Activated naive CD4-positive, alpha-beta T cell treated with anti-CD3 and anti-CD28 coated beads, Interleukin-2, amount 10 ng/mL, durations not matched to agents 7 days and 5 days (primary cell): ENCODE measurements around the gene ANXA4.
"Not testable (repeated sequence)": the region's sequence is repeated elsewhere in the genome, so short reads cannot be mapped to it uniquely, and the experiment has no call there.

Experiments
- CTCF ChIA-PET: fragments of 350-600 bp; sonication (Branson Sonifier 250); formaldehyde crosslinking; loops from one replicate; lab custom pipeline; 2021; ENCODE audit warnings: antibody characterized with exemption; lab: Charles Lee
- DNase-seq: peaks from one replicate; pipeline ENCODE4 v3.0.0-alpha.2; 2020
- H3K27ac Mint-ChIP-seq: one replicate; pipeline ENCODE4 v1.8.0; 2021; ENCODE audit warnings: mild to moderate bottlenecking, moderate library complexity, mixed read lengths
- H3K27me3 Mint-ChIP-seq: one replicate; pipeline ENCODE4 v1.8.0; 2021; ENCODE audit warnings: mild to moderate bottlenecking, mixed read lengths
- H3K36me3 Mint-ChIP-seq: one replicate; pipeline ENCODE4 v1.8.0; 2021; ENCODE audit warnings: mixed read lengths
- H3K4me1 Mint-ChIP-seq: one replicate; pipeline ENCODE4 v1.8.0; 2021; ENCODE audit warnings: mixed read lengths
- H3K4me3 Mint-ChIP-seq: one replicate; pipeline ENCODE4 v1.8.0; 2021; ENCODE audit warnings: mild to moderate bottlenecking, moderate library complexity, mixed read lengths
- H3K9me3 Mint-ChIP-seq: one replicate; pipeline ENCODE4 v1.8.0; 2021; ENCODE audit warnings: mixed read lengths

Gene ANXA4

DNA sequence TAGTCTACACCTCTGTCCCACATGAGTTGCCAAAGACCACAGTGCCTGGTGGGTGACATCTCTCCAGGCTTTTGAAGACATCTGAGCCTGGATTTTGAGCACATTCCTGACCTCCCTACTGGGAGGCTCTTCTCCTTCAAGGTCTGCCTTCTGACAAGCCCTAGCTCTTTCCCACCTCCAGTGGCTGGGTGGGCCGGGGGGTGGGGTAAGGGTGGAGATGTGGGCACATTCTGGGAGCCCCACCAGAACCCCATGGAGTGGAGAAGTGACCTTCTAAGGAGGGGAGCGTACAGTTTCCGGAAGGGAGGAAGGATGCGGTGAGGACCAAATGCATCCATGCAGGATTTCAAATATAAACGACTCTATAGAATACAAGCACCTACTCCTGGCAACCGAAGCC, 27.9 kb upstream of the ANXA4 start:
- Mint-ChIP-seq H3K4me1 (peaks cover 9% of the 10 kb centered on the region), H3K4me3 (no peak overlapping the region), H3K27me3 (peaks cover 4% of the 10 kb centered on the region), H3K36me3 (peaks cover 6% of the 10 kb centered on the region), H3K9me3 (peaks cover 4% of the 10 kb centered on the region), H3K27ac (no peak overlapping the region)
- CTCF ChIA-PET, result interaction anchor here (0.6 to 3.6 kb wide), 23 partner anchors 14 to 338 kb away, joined by 3 to 25 read pairs (median 3); partner anchors contain the start of genes AAK1, GFPT1 and NFU1
- DNase-seq, result no peak

DNA sequence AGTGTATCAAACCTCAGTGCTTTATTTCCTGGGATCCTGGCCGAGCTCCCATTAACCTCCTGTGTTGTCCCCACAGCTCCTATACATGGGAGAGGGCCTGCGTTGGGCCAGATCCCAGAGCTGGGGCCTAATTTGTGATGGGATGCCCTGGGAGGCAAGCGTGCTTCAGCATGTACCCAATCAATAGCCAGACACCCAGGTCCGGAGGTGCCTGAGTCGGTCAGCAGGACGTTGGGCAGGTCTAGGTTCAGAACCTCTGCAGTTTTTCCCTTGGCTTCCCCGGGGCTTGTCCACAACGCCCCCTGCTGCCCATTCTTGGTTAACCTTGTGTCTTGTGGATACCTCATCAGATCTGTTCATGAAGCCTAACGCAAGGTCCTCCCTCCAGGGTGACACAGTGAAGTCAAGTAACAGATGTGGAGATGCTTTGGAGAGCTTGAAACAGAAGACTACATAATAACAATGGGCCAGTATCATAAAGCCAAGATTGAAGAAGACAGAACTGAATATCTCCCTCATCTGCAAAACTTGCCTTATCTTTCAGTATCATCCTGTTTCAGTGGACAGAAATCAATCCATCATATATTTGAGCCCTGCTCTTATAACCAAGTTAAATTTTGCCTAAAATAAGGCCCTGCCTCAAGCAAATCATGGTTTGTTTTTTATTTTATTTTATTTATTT, 27.3 kb upstream of the ANXA4 start:
- H3K4me3 Mint-ChIP-seq, H3K9me3 Mint-ChIP-seq, H3K27ac Mint-ChIP-seq, H3K36me3 Mint-ChIP-seq, H3K27me3 Mint-ChIP-seq, H3K4me1 Mint-ChIP-seq: not testable (repeated sequence)
- CTCF ChIA-PET, result interaction anchor here (0.6 to 3.6 kb wide), 19 partner anchors 14 to 339 kb away, joined by 3 to 25 read pairs (median 3); partner anchors contain the start of genes AAK1, GFPT1 and NFU1
- peak; percentile 94 for DNase-seq

DNA sequence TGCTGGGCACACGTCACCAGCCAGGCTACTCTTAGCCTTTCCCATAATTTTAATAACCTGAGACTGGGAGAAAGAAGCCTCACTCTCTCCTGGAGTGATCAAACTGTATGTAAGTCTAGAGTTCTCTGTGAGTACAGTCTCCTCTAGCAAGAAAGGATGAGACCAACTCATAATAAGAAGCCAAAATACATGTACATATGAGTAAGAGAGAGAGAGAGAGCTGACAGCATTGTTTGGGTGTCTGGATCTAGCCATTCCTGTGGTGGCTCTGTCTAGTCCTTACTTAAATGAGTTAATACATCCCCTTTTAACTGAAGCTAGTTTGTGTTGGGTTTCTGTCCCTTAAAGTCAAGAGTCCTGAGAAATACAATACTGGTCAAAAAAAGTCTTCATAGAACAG, 26.0 kb upstream of the ANXA4 start:
- no peak overlapping the region for H3K4me3 Mint-ChIP-seq
- no peak overlapping the region for H3K27ac Mint-ChIP-seq
- peaks cover 2% of the 10 kb centered on the region for H3K36me3 Mint-ChIP-seq
- no peaks in the 10 kb centered on the region for H3K9me3 Mint-ChIP-seq
- CTCF ChIA-PET, result interaction anchor here (0.8 to 3.4 kb wide), 7 partner anchors 9 to 159 kb away, joined by 3 to 25 read pairs (median 4); no protein-coding TSS in a partner anchor
- peaks cover 9% of the 10 kb centered on the region for H3K4me1 Mint-ChIP-seq
- H3K27me3 Mint-ChIP-seq, result peaks cover 8% of the 10 kb centered on the region
- DNase-seq, result no peak

DNA sequence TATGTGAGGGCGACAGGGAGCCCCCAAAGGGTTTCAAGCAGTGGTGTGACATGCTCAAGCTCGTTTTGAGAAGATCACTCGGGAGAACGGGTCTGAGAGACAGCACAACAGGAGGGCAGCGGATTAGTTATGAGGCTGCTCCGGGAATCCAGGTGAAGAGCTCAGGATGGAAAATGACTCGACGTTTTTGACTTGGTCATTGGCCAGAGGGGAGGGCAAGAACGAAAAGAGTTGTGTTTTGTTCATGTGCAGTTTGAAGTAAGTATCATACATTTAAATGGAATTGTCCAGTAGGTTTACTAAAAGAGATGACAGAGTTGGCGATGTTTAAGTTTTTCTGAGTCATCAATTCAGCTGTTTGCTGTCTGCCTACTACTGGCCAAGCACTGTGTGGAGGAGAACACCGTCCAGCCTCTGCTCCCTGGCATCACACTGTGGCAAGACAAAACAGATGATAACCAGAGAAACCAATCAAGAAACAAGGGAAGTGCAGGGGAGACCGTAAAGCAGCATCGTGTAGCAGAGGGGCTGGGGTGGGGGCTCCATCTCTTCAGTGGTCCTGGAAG, 25.3 kb upstream of the ANXA4 start:
- peaks cover 8% of the 10 kb centered on the region for H3K27me3 Mint-ChIP-seq
- DNase-seq, result no peak

DNA sequence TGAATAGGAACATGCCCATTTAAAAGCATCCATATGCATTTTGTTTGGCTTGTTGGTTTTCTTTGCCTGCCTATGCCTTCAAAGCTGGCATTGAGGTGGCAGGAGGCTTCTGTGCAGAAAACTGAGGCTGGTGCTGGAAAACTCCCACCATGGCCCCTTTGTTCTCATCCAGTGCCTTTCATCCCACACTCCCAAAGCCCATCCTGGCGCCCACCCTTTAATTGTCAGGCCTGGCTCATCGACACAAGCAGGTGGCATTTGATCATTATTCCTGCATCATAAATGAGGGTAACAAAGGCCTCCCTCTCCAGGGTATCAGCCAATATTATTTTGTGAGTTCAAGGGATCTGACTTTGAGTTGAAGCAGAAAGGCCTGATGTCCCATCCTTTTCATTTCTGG, 24.7 kb upstream of the ANXA4 start:
- peaks cover 8% of the 10 kb centered on the region for H3K27me3 Mint-ChIP-seq
- no peaks in the 10 kb centered on the region for H3K36me3 Mint-ChIP-seq
- H3K4me3 Mint-ChIP-seq, result no peak overlapping the region
- no peak for DNase-seq
- H3K4me1 Mint-ChIP-seq, result peaks cover 9% of the 10 kb centered on the region
- no peak overlapping the region for H3K27ac Mint-ChIP-seq
- CTCF ChIA-PET, result interaction anchor here (0.8 to 3.4 kb wide), 4 partner anchors 73 to 158 kb away, joined by 3 to 25 read pairs (median 4); no protein-coding TSS in a partner anchor
- no peaks in the 10 kb centered on the region for H3K9me3 Mint-ChIP-seq

More for the DNA sequence above, 25.3 kb upstream of the ANXA4 start:
- Mint-ChIP-seq H3K9me3 (no peaks in the 10 kb centered on the region), H3K4me1 (peaks cover 9% of the 10 kb centered on the region), H3K4me3 (no peak overlapping the region), H3K36me3 (no peaks in the 10 kb centered on the region), H3K27ac (no peak overlapping the region)
- CTCF ChIA-PET, result interaction anchor here (0.8 to 3.4 kb wide), 7 partner anchors 8 to 157 kb away, joined by 3 to 25 read pairs (median 3); no protein-coding TSS in a partner anchor

DNA sequence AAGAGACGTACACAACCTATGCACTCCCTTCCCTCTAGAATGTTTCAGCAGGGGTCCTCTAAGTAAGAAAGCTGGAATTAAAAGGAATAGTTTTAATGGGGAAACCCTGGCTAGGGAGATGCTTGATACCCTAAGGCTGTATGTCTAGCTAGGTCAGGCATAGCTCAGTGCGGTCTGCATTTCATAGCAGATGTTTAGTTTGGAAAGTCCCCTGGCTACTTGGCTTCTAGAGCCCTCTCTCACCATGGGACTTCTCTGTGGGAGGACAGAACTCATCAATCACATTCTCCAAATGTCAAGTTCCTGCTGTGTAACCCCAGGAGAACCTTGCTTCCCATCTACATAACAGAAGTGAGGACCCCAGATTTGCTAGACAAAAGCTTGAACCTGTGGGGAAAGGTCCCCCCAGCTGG, 24.1 kb upstream of the ANXA4 start:
- DNase-seq, result no peak
- Mint-ChIP-seq H3K27me3 (peaks cover 8% of the 10 kb centered on the region), H3K27ac (no peak overlapping the region), H3K36me3 (no peaks in the 10 kb centered on the region), H3K4me3 (no peak overlapping the region), H3K4me1 (peaks cover 9% of the 10 kb centered on the region), H3K9me3 (no peaks in the 10 kb centered on the region)
- CTCF ChIA-PET, result interaction anchor here (1.0 to 1.1 kb wide), 3 partner anchors 83 to 152 kb away, joined by 3 to 4 read pairs (median 4); no protein-coding TSS in a partner anchor

DNA sequence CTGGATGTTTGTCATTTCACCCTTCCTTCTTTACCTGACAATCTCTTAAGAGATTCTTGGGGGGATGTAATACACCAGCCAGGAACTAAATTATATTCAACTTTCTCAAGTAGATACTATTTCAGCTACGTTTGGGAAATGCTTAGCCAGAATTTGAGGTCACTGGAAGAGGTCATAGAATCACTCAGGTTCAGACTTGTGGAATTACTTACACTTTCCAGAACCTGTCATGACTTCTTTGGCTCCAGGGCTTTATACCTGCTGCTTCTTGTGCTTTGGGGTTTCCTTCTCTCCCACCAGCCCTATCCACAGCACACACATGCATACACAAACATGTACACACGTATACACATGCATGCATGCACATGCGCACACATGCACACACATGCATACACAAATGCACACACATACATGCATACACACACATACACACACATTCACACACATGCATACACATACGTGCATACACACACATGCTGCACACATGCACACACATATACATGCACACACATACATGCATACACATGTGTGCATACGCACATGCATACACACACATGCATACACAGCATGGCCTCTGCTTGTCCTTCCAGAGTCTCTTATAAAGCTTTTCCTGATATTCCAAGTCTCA, 23.5 kb upstream of the ANXA4 start:
- H3K4me3 Mint-ChIP-seq, result no peak overlapping the region
- H3K9me3 Mint-ChIP-seq, result no peaks in the 10 kb centered on the region
- H3K4me1 Mint-ChIP-seq, result peaks cover 9% of the 10 kb centered on the region
- no peaks in the 10 kb centered on the region for H3K36me3 Mint-ChIP-seq
- no peak overlapping the region for H3K27ac Mint-ChIP-seq
- no peak for DNase-seq
- CTCF ChIA-PET, result interaction anchor here (0.6 to 1.1 kb wide), 4 partner anchors 84 to 153 kb away, joined by 3 to 4 read pairs (median 4); no protein-coding TSS in a partner anchor
- H3K27me3 Mint-ChIP-seq, result peaks cover 8% of the 10 kb centered on the region

DNA sequence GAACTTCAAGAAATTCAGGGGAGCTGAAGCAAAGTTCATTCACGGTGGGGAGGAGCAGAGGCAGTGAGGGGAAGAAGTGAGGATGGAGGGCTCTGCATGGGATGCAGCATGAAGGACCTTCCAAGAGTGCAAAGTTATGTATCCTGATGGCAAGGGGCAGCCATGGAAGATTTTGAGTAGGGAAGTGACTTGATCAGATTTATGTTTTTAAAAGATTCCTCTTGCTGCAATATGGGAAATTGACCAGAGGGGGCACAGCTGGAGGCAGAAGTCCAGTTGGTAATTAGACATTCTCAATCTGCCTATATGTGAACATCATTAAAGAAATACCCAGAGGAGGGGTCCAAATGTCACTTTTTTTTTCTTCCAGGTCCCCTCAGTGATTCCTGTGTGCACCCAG, 21.5 kb upstream of the ANXA4 start:
- CTCF ChIA-PET, result interaction anchor here (1.1 to 2.5 kb wide), 3 partner anchors 96 to 345 kb away, joined by 3 to 12 read pairs (median 5); no protein-coding TSS in a partner anchor
- no peak for DNase-seq
- H3K4me3 Mint-ChIP-seq, result no peak overlapping the region
- H3K27me3 Mint-ChIP-seq, result peaks cover 15% of the 10 kb centered on the region
- H3K36me3 Mint-ChIP-seq, result no peaks in the 10 kb centered on the region
- H3K9me3 Mint-ChIP-seq, result no peaks in the 10 kb centered on the region
- peaks cover 9% of the 10 kb centered on the region for H3K4me1 Mint-ChIP-seq
- H3K27ac Mint-ChIP-seq, result no peak overlapping the region

DNA sequence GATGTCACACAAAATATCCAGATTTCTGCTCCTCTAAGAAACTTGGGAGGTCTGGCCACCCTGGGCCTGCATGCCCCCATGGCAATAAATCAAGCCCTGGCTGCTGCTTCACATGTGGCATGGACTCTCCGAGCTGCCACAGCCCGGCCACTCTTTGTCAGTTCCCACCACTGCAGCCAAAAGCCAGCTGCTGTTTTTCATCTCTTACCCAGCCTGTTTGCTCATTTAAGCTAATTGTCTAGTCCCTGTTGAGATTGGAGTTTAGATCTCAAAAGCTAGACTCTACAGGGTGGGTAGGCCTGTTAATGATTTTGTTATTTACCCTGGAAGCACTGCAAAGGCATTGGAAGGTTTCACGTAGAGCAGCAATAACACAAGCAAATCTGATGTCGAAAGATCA, 20.9 kb upstream of the ANXA4 start:
- H3K9me3 Mint-ChIP-seq, result no peaks in the 10 kb centered on the region
- CTCF ChIA-PET, result interaction anchor here (1.6 to 2.5 kb wide), 2 partner anchors 96 to 156 kb away, joined by 5 to 12 read pairs; no protein-coding TSS in a partner anchor
- H3K4me1 Mint-ChIP-seq, result peaks cover 8% of the 10 kb centered on the region
- H3K4me3 Mint-ChIP-seq, result no peak overlapping the region
- H3K36me3 Mint-ChIP-seq, result no peaks in the 10 kb centered on the region
- no peak for DNase-seq
- H3K27me3 Mint-ChIP-seq, result peaks cover 15% of the 10 kb centered on the region
- H3K27ac Mint-ChIP-seq, result no peak overlapping the region

DNA sequence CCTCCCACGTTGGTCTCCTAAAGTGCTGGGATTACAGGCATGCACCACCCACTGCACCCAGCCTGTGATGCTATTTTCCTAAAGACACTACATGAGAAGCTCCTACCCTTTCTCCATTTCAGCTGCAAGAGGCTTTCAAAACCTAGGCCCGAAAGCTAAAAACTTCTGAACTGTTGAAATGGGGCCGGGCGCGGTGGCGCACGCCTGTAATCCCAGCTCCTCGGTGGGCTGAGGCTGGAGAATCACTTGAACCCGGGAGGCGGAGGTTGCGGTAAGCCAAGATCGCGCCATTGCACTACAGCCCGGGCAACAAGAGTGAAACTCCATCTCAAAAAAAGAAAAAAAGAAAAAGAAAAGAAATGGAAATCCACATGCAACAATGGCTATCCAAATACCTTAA, 18.1 kb upstream of the ANXA4 start:
- DNase-seq, result no peak
- no peaks in the 10 kb centered on the region for H3K36me3 Mint-ChIP-seq
- H3K4me3 Mint-ChIP-seq, result no peak overlapping the region

DNA sequence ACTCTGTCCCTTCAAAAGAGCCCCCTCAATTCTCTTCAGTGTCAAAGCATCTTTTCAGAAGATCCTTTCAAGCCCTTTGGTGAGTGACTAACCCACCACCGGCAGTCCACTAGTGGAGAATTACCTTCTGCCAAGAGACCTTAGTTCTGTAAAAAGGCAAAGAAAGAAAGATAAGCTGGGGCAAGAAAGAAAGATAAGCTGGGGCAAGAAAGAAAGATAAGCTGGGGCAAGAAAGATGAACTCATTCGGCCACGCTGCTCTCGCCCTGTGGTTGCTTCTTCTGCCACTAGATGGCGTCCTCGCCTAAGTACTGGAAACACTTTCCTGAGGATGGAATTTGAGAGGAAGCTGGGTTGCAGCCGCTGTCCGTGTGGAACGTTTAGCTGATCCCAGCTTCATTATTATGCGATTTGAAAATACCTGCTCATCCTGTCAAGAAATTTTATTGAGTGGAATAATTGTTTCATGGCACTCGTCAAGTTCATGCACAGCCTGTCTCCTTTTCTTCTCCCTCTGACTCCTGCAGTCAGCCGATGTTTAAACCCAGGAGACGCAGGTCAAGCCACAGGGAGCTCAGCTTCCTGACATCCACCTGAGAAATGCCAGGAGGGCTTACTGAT, 17.3 kb upstream of the ANXA4 start:
- peak overlapping the region; percentile 35 for H3K4me3 Mint-ChIP-seq
- peaks cover 14% of the 10 kb centered on the region for H3K27me3 Mint-ChIP-seq
- no peak overlapping the region for H3K27ac Mint-ChIP-seq
- H3K4me1 Mint-ChIP-seq, result peaks cover 7% of the 10 kb centered on the region
- CTCF ChIA-PET, result interaction anchor here (0.6 to 5.8 kb wide), 63 partner anchors 9 to 580 kb away, joined by 3 to 230 read pairs (median 4); partner anchors contain the start of genes C2orf42, MXD1, SNRNP27 and SNRPG
- H3K9me3 Mint-ChIP-seq, result no peaks in the 10 kb centered on the region
- peak; percentile 90 for DNase-seq
- no peaks in the 10 kb centered on the region for H3K36me3 Mint-ChIP-seq

More for the DNA sequence above, 18.1 kb upstream of the ANXA4 start:
- H3K9me3 Mint-ChIP-seq, result no peaks in the 10 kb centered on the region
- peaks cover 14% of the 10 kb centered on the region for H3K27me3 Mint-ChIP-seq
- H3K4me1 Mint-ChIP-seq, result peaks cover 7% of the 10 kb centered on the region
- CTCF ChIA-PET, result interaction anchor here (0.8 to 5.8 kb wide), 13 partner anchors 10 to 577 kb away, joined by 3 to 230 read pairs (median 4); no protein-coding TSS in a partner anchor
- H3K27ac Mint-ChIP-seq, result no peak overlapping the region

DNA sequence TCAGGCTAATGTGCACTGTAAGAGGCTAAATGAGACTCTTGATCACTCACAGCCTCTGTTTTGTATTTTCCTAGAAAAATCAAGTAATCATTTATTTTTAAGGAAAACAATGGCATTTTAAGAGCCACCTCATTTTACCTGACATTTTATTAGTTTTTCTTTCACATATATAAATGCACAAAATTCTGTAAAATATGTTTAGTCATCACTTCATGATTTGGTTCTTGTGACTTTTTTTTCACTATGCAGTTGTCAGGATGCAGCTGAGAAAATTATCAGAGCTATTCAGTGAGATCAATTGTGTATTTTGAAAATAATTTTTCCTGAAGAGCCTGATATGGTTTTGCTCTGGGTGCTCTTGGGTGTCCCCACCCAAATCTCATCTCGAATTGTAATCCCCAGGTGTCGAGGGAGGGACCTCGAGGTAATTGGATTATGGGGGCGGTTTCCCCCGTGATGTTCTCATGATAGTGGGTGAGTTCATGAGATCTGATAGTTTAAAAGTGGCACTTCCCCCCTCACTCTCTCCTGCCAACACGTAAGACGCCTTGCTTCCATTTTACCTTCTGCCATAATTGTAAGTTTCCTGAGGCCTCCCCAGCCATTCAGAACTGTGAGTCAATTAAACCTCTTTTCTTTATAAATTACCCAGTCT, 16.1 kb upstream of the ANXA4 start:
- DNase-seq, result no peak
- H3K9me3 Mint-ChIP-seq, result no peaks in the 10 kb centered on the region
- H3K4me3 Mint-ChIP-seq, result no peak overlapping the region
- peaks cover 10% of the 10 kb centered on the region for H3K27me3 Mint-ChIP-seq
- H3K27ac Mint-ChIP-seq, result no peak overlapping the region
- H3K36me3 Mint-ChIP-seq, result no peaks in the 10 kb centered on the region
- H3K4me1 Mint-ChIP-seq, result peaks cover 7% of the 10 kb centered on the region
- CTCF ChIA-PET, result interaction anchor here (0.5 to 5.8 kb wide), 20 partner anchors 8 to 578 kb away, joined by 3 to 230 read pairs (median 6); partner anchors contain the start of genes MXD1, SNRNP27 and SNRPG

DNA sequence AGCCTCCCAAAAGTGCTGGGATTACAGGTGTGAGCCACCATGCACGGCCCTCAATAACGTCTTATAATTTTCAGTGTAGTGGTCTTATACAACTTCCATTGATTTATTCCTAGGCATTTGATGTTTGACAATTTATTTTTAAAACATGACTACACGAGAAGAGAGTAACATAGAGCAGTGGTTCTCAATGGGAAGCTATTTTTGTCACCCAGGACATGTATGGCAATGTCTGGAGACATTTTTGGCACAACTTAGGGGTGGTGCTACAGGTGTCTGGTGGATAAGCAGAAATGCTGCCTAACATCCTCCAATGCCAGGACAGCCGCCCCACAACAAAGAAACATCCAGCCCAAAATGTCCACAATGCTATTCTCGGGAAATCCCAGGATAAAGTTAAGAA, 12.7 kb upstream of the ANXA4 start:
- peaks cover 7% of the 10 kb centered on the region for H3K4me1 Mint-ChIP-seq
- no peaks in the 10 kb centered on the region for H3K9me3 Mint-ChIP-seq
- DNase-seq, result no peak
- H3K27me3 Mint-ChIP-seq, result peaks cover 3% of the 10 kb centered on the region
- H3K4me3 Mint-ChIP-seq, result no peak overlapping the region
- CTCF ChIA-PET, result interaction anchor here (0.6 kb wide), 1 partner anchor 87 kb away, joined by 3 read pairs; no protein-coding TSS in a partner anchor
- no peak overlapping the region for H3K27ac Mint-ChIP-seq
- no peaks in the 10 kb centered on the region for H3K36me3 Mint-ChIP-seq
